GM12891 (cell line): ENCODE data around the gene ZSCAN5B.

ENCODE experiments used
- POLR2A ChIP-seq: IDR thresholded peaks from 2 replicates; pipeline ENCODE4 v1.6.1; 2011; ENCODE audit warnings: low read depth, low read length, control low read depth
- POLR2AphosphoS5 ChIP-seq: IDR thresholded peaks from 2 replicates; pipeline ENCODE4 v1.6.1; 2011; ENCODE audit warnings: low read depth, low read length, control low read depth
- TAF1 ChIP-seq: IDR thresholded peaks from 2 replicates; pipeline ENCODE4 v1.6.1; 2011; ENCODE audit warnings: low read depth, low read length, control low read depth

DNA sequence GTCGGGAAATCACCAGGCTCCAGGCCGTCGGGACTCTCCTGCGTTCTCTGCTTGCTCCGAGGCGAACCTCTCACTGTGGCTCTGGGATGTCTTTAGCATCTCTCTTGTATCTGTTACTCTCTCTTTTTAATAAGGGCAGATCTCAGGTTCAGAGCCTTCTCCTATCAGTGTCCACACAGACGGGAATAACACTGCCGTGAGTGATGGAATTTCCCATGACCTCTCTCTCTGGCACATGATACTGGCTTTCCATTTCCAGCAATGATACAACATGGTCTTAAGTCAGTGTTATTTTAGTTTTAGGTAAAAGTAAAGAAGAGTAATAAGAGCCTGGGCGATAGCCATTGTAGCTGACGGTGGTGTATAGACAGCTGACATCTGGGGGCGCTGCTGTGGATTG is 47.2 kb downstream of the ZSCAN5B start:
- no peak for TF ChIP-seq POLR2A
- no peak for TF ChIP-seq TAF1
- no peak for TF ChIP-seq POLR2AphosphoS5
